Naive thymus-derived CD8-positive, alpha-beta T cell (primary cell): ENCODE results near the gene SRGAP1. TPM values are rescaled to one million over a fixed set of nuclear protein-coding genes. Genes with fewer than 3 reads are reported as not detected.

Experiments used
- ATAC-seq, 2 donors: fragments of 150-1000 bp; cut with Tn5 transposase in 1 of 2; sonication (Bioruptor Pico), chemical (Tn5 transposase) in 1 of 2; 1 replicate in 1 of 2; 2 replicates in 1 of 2; pipeline ENCODE4 v1.10.0; 2021; ENCODE audit warnings: mild to moderate bottlenecking in 2 of 2, moderate library complexity in 2 of 2
- POLR2A ChIA-PET: fragments of 350-600 bp; sonication (Branson Sonifier 250); formaldehyde crosslinking; loops from one replicate; lab custom pipeline; 2021; ENCODE audit warnings: antibody characterized with exemption; lab: Charles Lee
- DNase-seq, 10 donors: peaks; one replicate each; pipeline versions ENCODE4 v3.0.0 to v3.0.0-alpha.2; 2020 to 2022
- H3K27ac Mint-ChIP-seq, 10 donors: one replicate each; pipeline ENCODE4 v1.8.0; 2020 to 2022; ENCODE audit warnings: mild to moderate bottlenecking in 10 of 10, mixed read lengths in 10 of 10, moderate library complexity in 4 of 10, inconsistent platforms in 1 of 10
- H3K27me3 Mint-ChIP-seq, 5 donors: one replicate each; pipeline ENCODE4 v1.8.0; 2021 to 2022; ENCODE audit warnings: mixed read lengths in 5 of 5
- H3K36me3 Mint-ChIP-seq, 3 donors: one replicate each; pipeline ENCODE4 v1.8.0; 2020 to 2022; ENCODE audit warnings: mixed read lengths in 3 of 3, mild to moderate bottlenecking in 2 of 3, inconsistent platforms in 1 of 3
- H3K4me1 Mint-ChIP-seq, 4 donors: one replicate each; pipeline ENCODE4 v1.8.0; 2021 to 2022; ENCODE audit warnings: mixed read lengths in 4 of 4
- H3K4me3 Mint-ChIP-seq, 10 donors: one replicate each; pipeline ENCODE4 v1.8.0; 2020 to 2022; ENCODE audit warnings: mild to moderate bottlenecking in 10 of 10, mixed read lengths in 10 of 10, moderate library complexity in 6 of 10, inconsistent platforms in 1 of 10
- H3K9me3 Mint-ChIP-seq, 9 donors: one replicate each; pipeline ENCODE4 v1.8.0; 2020 to 2022; ENCODE audit warnings: mixed read lengths in 9 of 9, mild to moderate bottlenecking in 3 of 9, inconsistent platforms in 1 of 9, moderate library complexity in 1 of 9
- polyA plus RNA-seq, 3 donors: library from polyadenylated mRNA; unstranded; fragments of 300-500 nt; fragmentation: Illumina TruSeq; gene quantifications; one replicate each; pipeline ENCODE4 v1.2.3, GENCODE V29; 2021
- total RNA-seq, 8 experiments: library from RNA in 2 of 8; stranded (reverse) in 2 of 8; gene quantifications; one replicate each; pipeline ENCODE4 v1.2.3 and lab custom pipeline; 2021 to 2026

Gene SRGAP1
- total and polyA plus RNA-seq, 5 experiments from 2014 or later: 0.01 to 0.04 (median 0.03) TPM; not detected in 2

- Mint-ChIP-seq H3K36me3 (no peaks in the 10 kb centered on the region), H3K4me3 (no peak overlapping the region), H3K27me3 (peaks cover 0 to 5% (median 3%) of the 10 kb centered on the region in 5 donors), H3K9me3 (no peaks in the 10 kb centered on the region), H3K27ac (no peak overlapping the region), H3K4me1 (no peaks in the 10 kb centered on the region)
- ATAC-seq (no peak), DNase-seq (no peak)
- POLR2A ChIA-PET: no interaction called here
These were observed 136.8 kb downstream of the SRGAP1 start for GRCh38 chr12:63981343-63981742.

DNA sequence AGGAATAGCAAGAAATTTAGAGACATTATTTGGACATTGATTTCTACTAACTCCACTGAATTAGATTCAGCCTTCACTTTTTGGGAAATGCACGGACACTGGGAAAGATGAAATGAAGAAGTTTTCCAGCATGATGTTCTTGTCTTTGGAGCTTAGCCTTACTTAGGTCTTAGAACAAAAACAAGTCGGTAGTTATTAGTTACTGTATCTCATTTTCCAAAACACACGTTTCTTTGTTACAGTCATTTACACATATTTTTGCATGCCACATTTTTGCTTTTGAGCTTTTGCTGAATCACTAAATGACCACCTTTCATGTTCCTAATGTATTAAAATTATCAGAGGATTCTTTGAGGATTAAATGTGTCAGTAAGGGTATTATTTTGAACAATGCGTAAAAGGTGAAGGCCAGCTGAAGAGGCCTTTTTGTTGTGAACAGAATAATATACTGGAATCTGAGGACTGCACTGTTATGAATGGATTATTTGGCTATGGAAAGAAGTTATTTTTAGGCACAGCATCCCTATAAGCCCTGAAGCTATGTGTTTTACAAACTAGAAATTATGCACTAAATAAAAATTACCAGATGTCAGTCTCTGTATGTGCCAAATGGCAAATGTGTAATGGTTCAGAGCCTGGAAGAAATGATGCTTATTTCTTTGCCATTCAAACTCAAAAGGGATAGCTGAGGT, 138.2 kb downstream of the SRGAP1 start:
- Mint-ChIP-seq H3K9me3 (no peaks in the 10 kb centered on the region), H3K4me3 (no peak overlapping the region), H3K36me3 (no peaks in the 10 kb centered on the region), H3K27me3 (peaks cover 0 to 5% (median 3%) of the 10 kb centered on the region in 5 donors), H3K27ac (no peak overlapping the region), H3K4me1 (no peaks in the 10 kb centered on the region)
- POLR2A ChIA-PET: no interaction called here
- ATAC-seq (no peak), DNase-seq (no peak)

GRCh38 chr12:63985456-63985855, 141.0 kb downstream of the SRGAP1 start:
- ATAC-seq: no peak
- Mint-ChIP-seq H3K27me3 (peaks cover 0 to 7% (median 3%) of the 10 kb centered on the region in 5 donors), H3K36me3 (no peaks in the 10 kb centered on the region), H3K4me1 (no peaks in the 10 kb centered on the region), H3K9me3 (no peaks in the 10 kb centered on the region), H3K27ac (no peak overlapping the region), H3K4me3 (no peak overlapping the region)
- POLR2A ChIA-PET: no interaction called here
- DNase-seq: no peak

DNA sequence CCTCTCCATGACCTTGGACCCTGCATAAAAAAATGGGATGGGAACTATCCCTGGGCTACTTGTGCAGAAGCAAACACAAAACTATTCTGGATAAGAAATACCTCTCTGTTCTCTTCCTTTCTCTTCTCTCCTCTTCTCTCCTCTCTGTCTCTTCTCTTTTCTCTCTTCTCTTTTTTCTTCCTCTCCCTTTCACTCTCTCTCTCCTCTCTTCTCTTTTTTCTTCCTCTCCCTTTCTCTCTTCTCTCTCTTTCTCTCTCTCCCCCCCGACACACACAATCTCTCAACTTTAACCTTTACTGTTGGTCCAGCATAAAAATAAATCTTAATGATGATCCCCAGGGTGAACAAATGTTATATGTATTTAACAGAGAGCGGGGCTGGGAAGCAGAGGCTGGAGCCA, 141.4 kb downstream of the SRGAP1 start:
- H3K27me3 Mint-ChIP-seq: peaks cover 0 to 12% (median 3%) of the 10 kb centered on the region in 5 donors

GRCh38 chr12:63989301-63989845, 144.9 kb downstream of the SRGAP1 start:
- Mint-ChIP-seq H3K4me1 (no peaks in the 10 kb centered on the region), H3K9me3 (no peaks in the 10 kb centered on the region), H3K36me3 (no peaks in the 10 kb centered on the region), H3K27me3 (peaks cover 5 to 39% (median 7%) of the 10 kb centered on the region in 5 donors), H3K4me3 (no peak overlapping the region), H3K27ac (no peak overlapping the region)
- ATAC-seq: no peak
- no peak for DNase-seq
- POLR2A ChIA-PET: no interaction called here

More for the DNA sequence above, 141.4 kb downstream of the SRGAP1 start:
- Mint-ChIP-seq H3K27ac (no peak overlapping the region), H3K4me1 (no peaks in the 10 kb centered on the region), H3K36me3 (no peaks in the 10 kb centered on the region), H3K4me3 (no peak overlapping the region), H3K9me3 (no peaks in the 10 kb centered on the region)
- POLR2A ChIA-PET: no interaction called here
- no peak for DNase-seq
- ATAC-seq: no peak

DNA sequence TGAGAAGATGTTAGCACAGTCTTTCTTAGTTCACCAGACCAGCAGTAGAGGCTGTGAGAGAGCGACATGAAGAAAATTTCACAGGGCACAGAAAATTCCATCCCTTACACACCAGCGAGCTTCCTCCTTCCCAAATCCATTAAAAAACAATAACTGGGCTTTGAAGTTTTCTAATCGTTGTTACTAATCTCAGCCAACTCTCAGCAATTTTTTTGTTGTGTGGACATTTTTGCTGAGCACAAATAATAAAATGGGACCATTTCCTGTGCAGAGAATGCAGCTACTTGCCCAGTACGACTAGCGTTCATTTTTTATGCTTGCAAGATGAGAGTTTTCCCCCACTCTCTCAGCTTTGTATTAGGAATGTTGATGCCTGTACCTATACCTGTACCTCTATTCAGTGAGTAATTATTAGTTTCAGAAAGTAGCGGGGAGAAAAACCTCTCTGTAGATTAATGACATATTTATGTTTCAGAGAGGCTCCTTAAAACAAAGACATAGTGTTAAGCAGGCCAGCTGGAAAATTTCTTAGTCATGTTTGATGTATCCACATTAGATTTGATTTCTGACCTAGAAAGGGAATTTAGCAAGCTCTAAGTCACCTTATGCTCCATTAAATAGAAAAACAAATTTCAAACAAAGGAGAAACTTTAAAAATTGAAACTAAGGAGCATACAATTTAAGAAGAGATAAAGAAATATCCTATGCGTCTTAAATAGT, 146.5 kb downstream of the SRGAP1 start:
- POLR2A ChIA-PET: no interaction called here

DNA sequence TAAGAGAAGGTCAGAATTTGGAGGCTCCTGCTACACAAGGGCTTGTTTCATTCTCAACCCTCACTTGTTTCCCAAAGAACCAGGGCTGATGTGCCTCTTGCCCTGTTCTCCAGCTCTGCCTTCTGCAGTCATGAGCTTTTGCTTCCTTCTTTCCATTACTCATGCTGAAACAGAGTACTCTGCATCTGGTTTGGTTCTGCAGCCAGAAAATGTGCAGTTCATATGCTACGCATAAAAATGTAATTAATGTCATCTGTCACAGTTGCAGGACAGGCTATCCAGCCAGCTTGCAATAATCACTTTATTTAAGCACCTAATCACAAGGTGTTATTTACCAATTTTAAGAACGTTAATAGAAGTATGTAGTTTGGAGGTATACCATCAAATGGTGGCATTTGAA, 150.2 kb downstream of the SRGAP1 start:
- no peak overlapping the region for H3K27ac Mint-ChIP-seq
- ATAC-seq (no peak), DNase-seq (no peak)
- no peaks in the 10 kb centered on the region for H3K4me1 Mint-ChIP-seq
- H3K36me3 Mint-ChIP-seq: peaks cover 0 to 4% (median 0%) of the 10 kb centered on the region in 3 donors
- H3K9me3 Mint-ChIP-seq: peaks cover 0 to 2% (median 0%) of the 10 kb centered on the region in 9 donors
- POLR2A ChIA-PET: no interaction called here
- peaks cover 10 to 50% (median 16%) of the 10 kb centered on the region in 5 donors for H3K27me3 Mint-ChIP-seq
- no peak overlapping the region for H3K4me3 Mint-ChIP-seq

More for the DNA sequence above, 146.5 kb downstream of the SRGAP1 start:
- DNase-seq: no peak
- ATAC-seq: no peak
- Mint-ChIP-seq H3K27ac (no peak overlapping the region), H3K4me1 (no peaks in the 10 kb centered on the region), H3K36me3 (no peaks in the 10 kb centered on the region), H3K9me3 (no peaks in the 10 kb centered on the region), H3K4me3 (no peak overlapping the region), H3K27me3 (peaks cover 5 to 39% (median 7%) of the 10 kb centered on the region in 5 donors)

GRCh38 chr12:63995512-63995911, 151.0 kb downstream of the SRGAP1 start:
- H3K27ac Mint-ChIP-seq: no peak overlapping the region
- POLR2A ChIA-PET: no interaction called here
- no peak for DNase-seq
- ATAC-seq: no peak
- H3K4me3 Mint-ChIP-seq: no peak overlapping the region
- peaks cover 12 to 53% (median 21%) of the 10 kb centered on the region in 5 donors for H3K27me3 Mint-ChIP-seq
- peaks cover 0 to 2% (median 0%) of the 10 kb centered on the region in 9 donors for H3K9me3 Mint-ChIP-seq
- H3K36me3 Mint-ChIP-seq: peaks cover 0 to 4% (median 0%) of the 10 kb centered on the region in 3 donors
- no peaks in the 10 kb centered on the region for H3K4me1 Mint-ChIP-seq

GRCh38 chr12:63996556-63996955, 152.1 kb downstream of the SRGAP1 start:
- DNase-seq (no peak), ATAC-seq (no peak)
- POLR2A ChIA-PET: no interaction called here
- no peak overlapping the region for H3K4me3 Mint-ChIP-seq
- H3K9me3 Mint-ChIP-seq: peaks cover 0 to 4% (median 0%) of the 10 kb centered on the region in 9 donors
- peaks cover 0 to 4% (median 0%) of the 10 kb centered on the region in 3 donors for H3K36me3 Mint-ChIP-seq
- H3K27ac Mint-ChIP-seq: no peak overlapping the region
- H3K4me1 Mint-ChIP-seq: no peaks in the 10 kb centered on the region
- peaks cover 12 to 44% (median 21%) of the 10 kb centered on the region in 5 donors for H3K27me3 Mint-ChIP-seq

DNA sequence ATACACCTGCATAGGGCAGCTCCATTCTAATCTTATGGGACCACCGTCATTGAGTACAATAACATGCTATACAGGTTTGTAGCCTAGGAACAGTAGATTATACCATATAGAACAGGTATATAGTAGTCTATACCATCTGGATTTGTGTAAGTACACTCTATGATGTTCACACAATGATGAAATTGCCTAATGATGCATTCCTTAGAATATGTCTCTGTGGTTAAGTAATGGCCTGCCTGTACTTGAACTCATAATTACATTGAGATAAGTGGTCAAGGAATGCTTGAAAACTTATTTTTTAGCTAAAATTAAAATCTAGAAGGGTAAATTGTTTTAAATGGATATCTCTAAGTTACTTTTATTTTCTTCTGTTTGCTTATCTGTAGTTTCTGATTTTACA, 152.7 kb downstream of the SRGAP1 start:
- no peak overlapping the region for H3K4me3 Mint-ChIP-seq
- POLR2A ChIA-PET: no interaction called here
- ATAC-seq (no peak), DNase-seq (no peak)
- peaks cover 0 to 4% (median 0%) of the 10 kb centered on the region in 3 donors for H3K36me3 Mint-ChIP-seq
- H3K9me3 Mint-ChIP-seq: peaks cover 0 to 4% (median 0%) of the 10 kb centered on the region in 9 donors
- H3K27me3 Mint-ChIP-seq: peaks cover 9 to 38% (median 15%) of the 10 kb centered on the region in 5 donors
- no peaks in the 10 kb centered on the region for H3K4me1 Mint-ChIP-seq
- H3K27ac Mint-ChIP-seq: no peak overlapping the region

GRCh38 chr12:63998584-63998983, 154.1 kb downstream of the SRGAP1 start:
- ATAC-seq: no peak
- no peak for DNase-seq
- POLR2A ChIA-PET: no interaction called here
- H3K9me3 Mint-ChIP-seq: peaks cover 0 to 12% (median 4%) of the 10 kb centered on the region in 9 donors
- no peak overlapping the region for H3K4me3 Mint-ChIP-seq
- no peaks in the 10 kb centered on the region for H3K4me1 Mint-ChIP-seq
- no peak overlapping the region for H3K27ac Mint-ChIP-seq
- H3K27me3 Mint-ChIP-seq: peaks cover 7 to 24% (median 14%) of the 10 kb centered on the region in 5 donors
- H3K36me3 Mint-ChIP-seq: peaks cover 0 to 4% (median under 1%) of the 10 kb centered on the region in 3 donors

DNA sequence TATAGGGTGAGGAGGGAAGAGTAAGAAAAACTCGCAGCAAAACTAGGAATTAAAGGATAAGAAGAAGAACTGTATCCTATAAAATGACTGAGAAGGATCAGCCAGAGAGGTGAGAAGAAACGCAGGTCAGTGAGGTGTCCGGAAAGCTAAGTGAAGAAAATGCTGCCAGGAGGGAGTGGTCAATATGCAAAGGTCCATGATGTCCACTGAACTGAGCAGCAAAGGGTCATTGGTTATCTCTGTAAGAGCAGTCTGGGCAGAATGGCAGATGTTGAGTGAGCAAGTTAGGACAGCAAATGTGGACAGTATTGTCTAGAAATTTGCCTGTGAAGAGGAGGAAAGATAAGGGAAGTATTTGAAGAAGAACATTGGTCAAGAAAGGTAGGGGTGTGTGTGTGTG, 155.4 kb downstream of the SRGAP1 start:
- H3K36me3 Mint-ChIP-seq: peaks cover 0 to 4% (median 2%) of the 10 kb centered on the region in 3 donors
- H3K4me1 Mint-ChIP-seq: no peaks in the 10 kb centered on the region
- H3K9me3 Mint-ChIP-seq: peaks cover 0 to 12% (median 4%) of the 10 kb centered on the region in 9 donors
- no peak overlapping the region for H3K4me3 Mint-ChIP-seq
- H3K27me3 Mint-ChIP-seq: peaks cover 7 to 23% (median 14%) of the 10 kb centered on the region in 5 donors
- no peak for ATAC-seq
- no peak overlapping the region for H3K27ac Mint-ChIP-seq
- DNase-seq: no peak
- POLR2A ChIA-PET: no interaction called here

DNA sequence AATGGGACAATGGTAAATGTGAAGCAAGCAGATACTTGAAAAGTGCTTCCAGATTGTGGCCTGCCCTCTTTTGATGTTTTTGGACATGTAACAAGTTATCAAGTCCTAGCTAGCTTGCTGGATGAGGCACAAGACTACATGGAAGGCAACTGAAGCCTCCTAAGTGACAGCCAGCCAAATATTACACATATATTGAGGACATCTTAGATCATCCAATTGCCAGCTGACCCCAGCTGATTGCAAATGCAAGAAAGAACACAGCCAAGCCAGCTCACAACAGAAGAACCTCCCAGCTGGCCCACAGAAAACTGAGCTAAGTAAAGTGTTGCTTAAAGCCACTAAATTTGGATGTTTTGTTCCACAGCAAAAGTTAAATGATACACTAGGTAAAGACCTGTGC, 156.9 kb downstream of the SRGAP1 start:
- no peak for DNase-seq
- no peak overlapping the region for H3K27ac Mint-ChIP-seq
- H3K4me1 Mint-ChIP-seq: no peaks in the 10 kb centered on the region
- POLR2A ChIA-PET: no interaction called here
- H3K9me3 Mint-ChIP-seq: peaks cover 0 to 12% (median 4%) of the 10 kb centered on the region in 9 donors
- peaks cover 0 to 4% (median 2%) of the 10 kb centered on the region in 3 donors for H3K36me3 Mint-ChIP-seq
- peaks cover 7 to 23% (median 14%) of the 10 kb centered on the region in 5 donors for H3K27me3 Mint-ChIP-seq
- no peak overlapping the region for H3K4me3 Mint-ChIP-seq
- no peak for ATAC-seq
